ENCODE data around the gene DEAF1.
A peak's percentile ranks its signal among the peaks of the same experiment; 100 is the strongest.

Gene DEAF1

GRCh38 chr11:623999-624704 is 70.9 kb downstream of the DEAF1 start:
- no peak for DNase-seq (ENCODE audit: low read depth)

- DNase-seq (ENCODE audit: low read depth), result no peak
Measured at GRCh38 chr11:623349-623869, 71.6 kb downstream of the DEAF1 start.

GRCh38 chr11:621838-622237 is 73.2 kb downstream of the DEAF1 start:
- no peak for DNase-seq (ENCODE audit: low read depth)

GRCh38 chr11:620935-621814 is 73.8 kb downstream of the DEAF1 start:
- DNase-seq (ENCODE audit: low read depth), result no peak

GRCh38 chr11:620201-620600 is 74.8 kb downstream of the DEAF1 start:
- no peak for DNase-seq (ENCODE audit: low read depth)

GRCh38 chr11:619628-620050 is 75.4 kb downstream of the DEAF1 start:
- DNase-seq (ENCODE audit: low read depth), result no peak

GRCh38 chr11:618856-619627 is 76.0 kb downstream of the DEAF1 start:
- no peak for DNase-seq (ENCODE audit: low read depth)

GRCh38 chr11:617912-618682 is 76.9 kb downstream of the DEAF1 start:
- no peak for DNase-seq (ENCODE audit: low read depth)

- no peak for DNase-seq (ENCODE audit: low read depth)
Measured at GRCh38 chr11:617199-617911, 77.7 kb downstream of the DEAF1 start.

GRCh38 chr11:616320-617198 is 78.5 kb downstream of the DEAF1 start:
- no peak for DNase-seq (ENCODE audit: low read depth)

GRCh38 chr11:615504-616319 is 79.3 kb downstream of the DEAF1 start, which contains the start of gene IRF7:
Gene IRF7 (minus strand): TSS chr11:615950. CDS start chr11:615364, 586 bp downstream.
- peak; percentile 44 for DNase-seq (ENCODE audit: low read depth)

GRCh38 chr11:614623-615503 is 80.2 kb downstream of the DEAF1 start:
- DNase-seq (ENCODE audit: low read depth), result no peak

GRCh38 chr11:614021-614622 is 80.9 kb downstream of the DEAF1 start:
- DNase-seq (ENCODE audit: low read depth), result no peak

GRCh38 chr11:613369-613968 is 81.6 kb downstream of the DEAF1 start:
- DNase-seq (ENCODE audit: low read depth), result no peak

GRCh38 chr11:612961-613300 is 82.1 kb downstream of the DEAF1 start:
- no peak for DNase-seq (ENCODE audit: low read depth)

GRCh38 chr11:612201-612960 is 82.6 kb downstream of the DEAF1 start:
- no peak for DNase-seq (ENCODE audit: low read depth)

Measured in non-pigmented ciliary epithelial cell (primary cell).